Adrenal gland (tissue), 5 donors: ENCODE measurements around the gene ITCH.

Experiments
- CTCF ChIP-seq, 6 experiments: fragments of 450-650 bp in 4 of 6; fragments of 200-600 bp in 2 of 6; sonication (generic) in 1 of 6; IDR thresholded peaks; 1 replicate in 5 of 6; 2 replicates in 1 of 6; pipeline versions ENCODE4 v1.5.1 to v1.8.0; 2016 to 2021; ENCODE audit warnings: antibody characterized with exemption in 6 of 6, mild to moderate bottlenecking in 2 of 6, moderate library complexity in 1 of 6
- POLR2A ChIP-seq, 2 donors: fragments of 450-650 bp; IDR thresholded peaks; one replicate each; pipeline ENCODE4 v1.6.1; 2017; ENCODE audit warnings: antibody characterized with exemption in 2 of 2, mild to moderate bottlenecking in 2 of 2, moderate library complexity in 1 of 2
- donor health status: DM: no; HTN: no; CAD: no.

GRCh38 chr20:34343458-34344211, 19.4 kb upstream of the ITCH start:
- TF ChIP-seq CTCF (IDR thresholded peaks at IDR 0.05) (no peak), POLR2A (IDR thresholded peaks at IDR 0.05) (no peak)
